HS-27A (cell line): Measurements from ENCODE around the gene PLA2G15.

Source experiments
- DNase-seq: peaks from one replicate; pipeline ENCODE4 v3.0.0-alpha.2; 2012; ENCODE audit warnings: low read depth, missing footprints

PLA2G15 gene

DNA sequence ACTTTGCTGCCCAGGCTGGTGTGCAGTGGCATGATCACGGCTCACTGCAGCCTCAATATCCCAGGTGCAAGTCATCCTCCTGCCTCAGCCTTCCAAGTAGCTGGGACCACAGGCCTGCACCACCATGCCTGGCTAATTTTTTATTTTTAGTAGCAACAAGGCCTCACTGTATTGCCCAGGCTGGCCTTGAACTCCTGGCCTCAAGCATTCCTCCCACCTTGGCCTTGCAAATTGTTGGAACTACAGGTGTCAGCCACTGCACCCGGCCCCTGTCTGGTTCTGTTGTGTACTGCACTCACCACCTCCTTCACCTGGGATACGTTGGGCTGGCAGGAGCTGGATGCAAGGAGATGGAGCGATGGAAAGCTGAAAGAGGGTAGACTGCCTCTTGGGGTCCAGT is 8.5 kb downstream of the PLA2G15 start:
- DNase-seq: no peak

DNA sequence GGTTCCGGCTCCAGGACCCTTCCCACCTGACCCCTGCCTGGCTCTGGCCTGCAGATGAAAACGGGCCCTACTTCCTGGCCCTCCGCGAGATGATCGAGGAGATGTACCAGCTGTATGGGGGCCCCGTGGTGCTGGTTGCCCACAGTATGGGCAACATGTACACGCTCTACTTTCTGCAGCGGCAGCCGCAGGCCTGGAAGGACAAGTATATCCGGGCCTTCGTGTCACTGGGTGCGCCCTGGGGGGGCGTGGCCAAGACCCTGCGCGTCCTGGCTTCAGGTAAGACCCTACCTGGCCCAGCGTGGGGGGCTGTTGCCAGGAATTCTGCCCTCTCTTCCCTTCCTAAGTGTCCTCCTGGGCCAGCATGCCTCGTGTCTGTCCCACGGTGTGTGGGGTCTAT is 10.5 kb downstream of the PLA2G15 start:
- no peak for DNase-seq

DNA sequence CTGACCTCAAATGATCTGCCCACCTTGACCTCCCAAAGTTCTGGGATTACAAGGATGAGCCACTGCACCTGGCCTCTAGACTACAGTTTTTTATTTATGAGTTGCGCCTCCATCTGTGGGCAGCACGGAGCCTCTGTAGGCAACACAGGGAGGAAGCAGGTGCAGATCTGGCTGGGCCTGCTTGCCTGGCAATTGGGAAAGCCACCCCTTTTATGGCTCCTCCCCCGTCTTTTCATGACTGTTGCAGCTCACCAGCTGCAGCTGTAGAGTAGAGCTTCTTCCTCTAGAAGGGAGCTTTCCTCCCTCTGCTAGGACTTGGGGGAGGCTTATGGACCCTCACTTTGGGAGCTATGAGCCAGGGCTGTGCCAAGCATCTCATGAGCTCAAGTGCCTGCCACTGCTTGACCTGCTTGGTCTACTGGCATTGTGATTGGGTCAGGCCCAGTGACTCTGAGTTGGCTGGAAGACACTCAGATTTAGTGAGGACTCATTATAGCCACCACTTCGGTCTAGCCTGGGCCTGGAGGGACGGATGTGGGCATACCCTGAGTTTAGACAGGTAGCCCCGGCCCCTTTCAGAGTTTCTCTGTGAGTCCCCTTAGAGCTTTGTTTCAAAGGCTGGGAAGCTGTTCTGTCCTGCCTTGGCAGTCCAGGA is 12.2 kb downstream of the PLA2G15 start:
- no peak for DNase-seq

DNA sequence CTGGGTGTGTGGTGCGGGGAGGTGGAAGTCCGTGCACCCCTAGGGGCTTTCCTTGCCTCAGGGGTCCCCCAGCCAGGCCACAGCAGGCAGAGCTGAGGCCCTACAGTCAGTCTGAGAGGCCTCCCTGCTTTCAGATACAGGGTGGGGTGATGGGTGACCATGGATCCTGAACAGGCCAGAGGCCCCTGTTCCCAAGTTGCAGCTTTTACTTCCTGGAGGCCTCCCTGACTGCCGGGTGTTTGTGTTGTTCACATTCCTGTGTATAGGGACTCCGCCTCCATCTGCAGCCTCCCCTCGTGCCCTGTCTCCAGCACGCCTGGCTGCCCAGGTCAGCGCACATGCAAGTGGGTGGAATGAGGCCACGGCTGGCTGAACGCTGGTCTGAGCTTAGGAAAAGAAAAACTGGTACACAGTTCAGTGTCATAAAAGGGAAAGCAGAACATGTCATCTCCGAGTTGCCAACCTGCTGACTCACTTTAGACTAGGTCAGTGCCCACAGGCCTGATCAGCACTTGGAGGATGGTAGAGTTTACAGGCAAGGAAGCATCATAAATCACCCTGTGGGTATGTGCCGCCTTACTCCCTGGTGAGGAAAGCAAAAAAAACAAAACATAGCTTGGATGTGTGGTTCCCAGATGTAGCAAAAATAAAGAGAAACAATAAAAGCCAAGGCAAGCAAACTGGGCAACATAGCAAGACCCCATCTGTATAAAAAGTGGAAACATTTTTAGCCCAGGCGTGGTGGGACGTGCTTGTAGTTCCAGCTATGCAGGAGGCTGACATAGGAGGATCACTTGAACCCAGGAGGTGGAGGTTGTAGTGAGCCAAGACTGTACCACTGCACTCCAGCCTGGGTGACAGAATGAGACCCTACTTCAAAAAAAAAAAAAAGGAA is 13.0 kb downstream of the PLA2G15 start:
- DNase-seq: no peak

DNA sequence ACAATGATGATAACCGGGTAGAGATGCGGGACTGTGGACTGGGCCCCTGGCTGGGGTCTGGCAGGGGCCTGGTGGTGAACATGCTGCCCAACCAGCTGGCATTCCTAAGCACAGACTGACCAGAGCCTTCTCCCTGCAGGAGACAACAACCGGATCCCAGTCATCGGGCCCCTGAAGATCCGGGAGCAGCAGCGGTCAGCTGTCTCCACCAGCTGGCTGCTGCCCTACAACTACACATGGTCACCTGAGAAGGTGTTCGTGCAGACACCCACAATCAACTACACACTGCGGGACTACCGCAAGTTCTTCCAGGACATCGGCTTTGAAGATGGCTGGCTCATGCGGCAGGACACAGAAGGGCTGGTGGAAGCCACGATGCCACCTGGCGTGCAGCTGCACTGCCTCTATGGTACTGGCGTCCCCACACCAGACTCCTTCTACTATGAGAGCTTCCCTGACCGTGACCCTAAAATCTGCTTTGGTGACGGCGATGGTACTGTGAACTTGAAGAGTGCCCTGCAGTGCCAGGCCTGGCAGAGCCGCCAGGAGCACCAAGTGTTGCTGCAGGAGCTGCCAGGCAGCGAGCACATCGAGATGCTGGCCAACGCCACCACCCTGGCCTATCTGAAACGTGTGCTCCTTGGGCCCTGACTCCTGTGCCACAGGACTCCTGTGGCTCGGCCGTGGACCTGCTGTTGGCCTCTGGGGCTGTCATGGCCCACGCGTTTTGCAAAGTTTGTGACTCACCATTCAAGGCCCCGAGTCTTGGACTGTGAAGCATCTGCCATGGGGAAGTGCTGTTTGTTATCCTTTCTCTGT is 14.0 kb downstream of the PLA2G15 start:
- DNase-seq: no peak

DNA sequence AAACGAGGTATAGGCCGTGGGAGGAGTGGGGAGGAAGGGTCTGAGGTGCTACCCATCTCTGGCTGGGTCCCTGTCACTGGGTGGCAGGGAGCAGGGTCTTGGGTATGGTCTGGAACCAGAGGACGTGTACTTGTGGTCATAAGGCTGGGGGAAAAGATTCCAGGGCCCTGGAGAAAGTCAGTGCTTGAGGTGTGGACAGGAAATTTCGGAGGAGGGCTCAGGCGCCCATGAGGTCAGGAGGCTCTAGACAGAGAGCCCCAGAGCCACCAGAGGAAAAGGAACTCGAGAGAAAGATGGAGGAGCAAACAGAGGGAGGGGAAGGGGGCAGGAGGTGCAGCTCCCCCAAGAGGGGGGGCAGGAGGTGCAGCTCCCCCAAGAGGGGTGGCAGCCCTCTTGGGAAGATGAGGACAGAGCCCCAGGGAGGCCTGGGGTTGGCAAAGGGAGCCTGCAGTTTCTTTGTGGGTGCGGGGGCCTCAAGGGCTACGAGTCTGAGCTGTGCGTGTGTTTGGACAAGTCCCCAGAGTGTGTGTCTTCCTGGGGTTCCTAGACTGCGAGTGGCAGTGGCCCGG is 18.5 kb downstream of the PLA2G15 start:
- no peak for DNase-seq

DNA sequence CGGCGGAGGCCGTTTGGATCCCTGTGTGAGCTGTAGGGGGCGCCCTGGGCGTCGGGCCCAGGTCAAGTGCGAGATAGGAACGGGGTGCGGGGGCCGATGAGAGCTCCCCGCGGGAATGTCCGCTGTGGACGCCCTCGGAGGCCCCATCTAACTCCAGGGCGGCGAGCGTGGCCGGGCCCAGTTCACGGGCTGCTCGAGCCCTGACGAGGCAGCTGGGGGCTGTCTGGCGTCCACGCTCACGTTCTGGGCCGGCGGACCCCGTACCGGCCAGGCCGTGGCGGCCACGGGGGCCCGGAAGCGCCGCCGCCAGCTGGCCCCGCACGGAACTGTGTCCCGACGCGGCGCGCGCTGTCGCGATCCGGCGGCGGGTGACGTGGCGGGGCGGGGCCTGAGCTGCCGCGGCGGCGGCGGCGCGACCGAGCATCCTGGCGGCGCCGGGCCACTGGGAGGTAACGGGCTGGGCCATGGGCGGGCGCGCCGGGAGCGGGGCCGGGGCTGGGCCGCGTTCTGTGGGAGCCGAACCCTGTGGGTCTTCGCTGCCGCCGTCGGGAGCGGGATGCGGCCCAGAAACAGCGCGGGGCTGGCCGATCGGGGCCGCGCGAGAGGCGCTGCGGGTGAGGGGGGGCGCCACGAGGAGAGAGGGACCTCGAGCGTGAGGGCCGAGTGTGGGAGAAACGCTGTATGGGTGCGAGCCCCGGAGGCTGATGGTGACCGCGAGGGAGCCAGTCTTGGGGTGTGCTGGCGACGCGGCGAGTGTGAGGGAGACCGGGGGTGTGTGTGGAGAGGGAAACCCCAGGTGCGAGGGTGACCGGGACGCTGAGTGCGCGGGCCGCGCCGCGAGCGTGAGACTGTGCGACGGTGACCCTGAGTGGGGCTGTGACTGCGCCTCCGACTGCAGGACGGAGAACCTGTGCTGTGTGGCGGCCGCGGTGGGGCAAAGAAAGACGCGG is 19.2 kb downstream of the PLA2G15 start, which contains the start of gene SLC7A6:
SLC7A6 (plus strand) TSS at position 399 of the 950 bp plus-strand sequence. CDS start 10,201 bp downstream, outside the sequence.
- peak; percentile 68 for DNase-seq

DNA sequence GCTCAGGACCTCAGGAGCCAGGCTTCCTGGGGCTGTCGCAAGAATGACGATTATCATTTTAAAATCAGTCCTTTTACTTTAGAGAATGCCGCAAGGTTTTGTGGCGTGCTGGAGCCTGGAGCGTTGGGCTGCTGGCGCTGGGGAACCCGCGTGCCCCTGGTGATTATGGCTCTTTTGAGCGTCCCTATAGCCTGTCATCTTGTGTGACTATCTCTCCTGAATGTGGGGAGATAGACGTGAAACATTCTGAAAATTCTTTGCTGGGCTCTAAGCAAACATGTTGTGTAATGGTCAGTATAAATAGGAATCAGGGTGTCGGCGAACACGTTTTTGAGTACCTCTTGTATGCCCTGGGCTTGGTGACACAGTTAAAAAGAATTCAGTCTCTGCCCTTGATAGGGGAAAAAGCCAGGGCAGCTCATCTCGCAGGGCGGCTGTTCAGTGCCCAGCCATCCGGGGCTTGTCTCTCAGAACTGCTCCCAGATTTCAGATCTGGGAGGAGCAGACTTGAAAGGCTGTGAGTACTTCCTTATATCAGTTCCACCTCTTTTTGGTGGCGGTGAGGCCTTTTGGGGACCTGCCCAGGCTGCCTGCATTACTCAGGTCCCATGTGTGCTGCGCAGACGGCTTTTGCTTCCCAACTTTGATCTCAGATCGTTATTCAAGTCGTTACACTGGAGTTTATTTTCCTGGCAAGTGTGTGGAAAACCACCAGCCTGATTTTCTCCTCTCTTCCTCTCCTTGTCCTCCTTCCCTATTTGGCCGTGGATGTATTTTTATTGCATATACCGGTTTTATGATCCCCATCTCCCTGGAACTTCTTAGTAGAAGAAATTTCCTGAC is 20.1 kb downstream of the PLA2G15 start:
- peak; percentile 90 for DNase-seq

DNA sequence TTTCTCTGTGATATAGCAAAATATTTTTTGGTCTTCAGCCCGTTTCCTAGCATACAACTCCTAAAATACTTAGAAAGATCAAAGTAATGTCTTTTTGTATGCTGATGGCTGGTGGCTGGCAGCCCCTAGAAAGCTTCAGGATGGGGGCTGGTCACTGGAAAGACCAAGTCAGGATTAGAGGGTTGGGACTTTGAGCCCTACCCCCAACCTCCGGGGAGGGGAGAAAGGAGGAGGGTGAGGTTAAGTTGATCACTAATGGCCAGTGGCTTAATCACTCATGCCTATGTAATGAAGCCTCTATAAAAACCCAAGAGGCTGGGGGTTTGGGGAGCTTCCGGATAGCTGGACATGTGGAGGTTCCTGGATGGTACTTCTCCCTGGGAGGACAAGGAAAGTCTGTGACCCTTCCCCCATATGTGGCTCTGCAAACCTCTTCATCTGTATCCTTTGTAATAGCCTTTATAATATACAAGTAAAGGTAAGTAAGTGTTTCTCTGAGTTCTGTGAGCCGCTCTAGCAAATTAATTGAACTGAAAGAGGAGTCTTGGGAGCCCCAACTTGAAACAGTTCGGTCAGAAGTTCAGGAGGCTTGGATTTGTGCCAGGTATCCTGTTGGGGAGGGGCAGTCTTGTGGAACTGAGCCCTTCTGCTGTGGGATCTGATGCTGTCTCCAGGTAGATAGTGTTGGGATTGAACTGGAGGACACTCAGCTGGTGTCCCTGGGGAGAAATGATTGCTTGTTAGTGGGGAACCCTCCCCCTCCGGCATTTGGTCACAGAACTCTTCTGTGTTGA is 22.6 kb downstream of the PLA2G15 start:
- no peak for DNase-seq

DNA sequence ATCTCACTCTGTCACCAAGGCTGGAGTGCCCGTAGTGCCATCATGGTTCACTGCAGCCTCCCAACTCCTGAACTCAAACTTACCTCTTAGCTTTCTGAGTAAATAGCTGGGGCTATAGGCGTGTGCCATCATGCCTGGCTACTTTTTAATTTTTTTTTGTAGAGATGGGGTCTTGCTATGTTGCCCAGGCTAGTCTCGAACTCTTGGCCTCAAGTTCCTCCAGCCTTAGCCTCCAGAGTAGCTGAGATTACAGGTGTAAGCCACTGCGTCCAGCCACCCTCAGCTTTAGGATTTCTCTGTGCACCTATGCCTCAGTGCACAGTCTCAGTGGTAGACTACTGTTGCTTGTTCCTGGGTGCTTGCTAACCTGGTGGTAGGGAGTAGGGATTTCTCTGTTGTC is 24.6 kb downstream of the PLA2G15 start:
- no peak for DNase-seq

DNA sequence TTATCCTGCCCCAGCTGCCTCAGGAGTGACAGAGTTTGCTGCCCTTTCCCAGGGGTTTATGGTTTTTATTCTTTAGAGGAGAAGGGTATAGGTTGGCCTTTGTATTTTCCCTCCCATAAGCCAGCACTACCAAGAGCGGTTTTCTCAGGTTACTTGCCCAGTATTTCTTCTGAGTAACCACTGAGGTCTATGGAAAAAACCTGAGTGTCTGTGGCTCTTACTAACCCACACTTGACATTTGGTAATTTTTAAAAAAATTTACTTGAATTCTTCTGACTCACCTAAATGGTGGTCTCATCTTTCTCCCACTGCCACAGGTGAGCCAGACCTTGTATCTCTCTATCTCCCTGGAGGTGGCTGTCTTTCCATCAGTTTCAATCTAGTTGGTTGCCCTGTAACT is 25.2 kb downstream of the PLA2G15 start:
- DNase-seq: no peak

DNA sequence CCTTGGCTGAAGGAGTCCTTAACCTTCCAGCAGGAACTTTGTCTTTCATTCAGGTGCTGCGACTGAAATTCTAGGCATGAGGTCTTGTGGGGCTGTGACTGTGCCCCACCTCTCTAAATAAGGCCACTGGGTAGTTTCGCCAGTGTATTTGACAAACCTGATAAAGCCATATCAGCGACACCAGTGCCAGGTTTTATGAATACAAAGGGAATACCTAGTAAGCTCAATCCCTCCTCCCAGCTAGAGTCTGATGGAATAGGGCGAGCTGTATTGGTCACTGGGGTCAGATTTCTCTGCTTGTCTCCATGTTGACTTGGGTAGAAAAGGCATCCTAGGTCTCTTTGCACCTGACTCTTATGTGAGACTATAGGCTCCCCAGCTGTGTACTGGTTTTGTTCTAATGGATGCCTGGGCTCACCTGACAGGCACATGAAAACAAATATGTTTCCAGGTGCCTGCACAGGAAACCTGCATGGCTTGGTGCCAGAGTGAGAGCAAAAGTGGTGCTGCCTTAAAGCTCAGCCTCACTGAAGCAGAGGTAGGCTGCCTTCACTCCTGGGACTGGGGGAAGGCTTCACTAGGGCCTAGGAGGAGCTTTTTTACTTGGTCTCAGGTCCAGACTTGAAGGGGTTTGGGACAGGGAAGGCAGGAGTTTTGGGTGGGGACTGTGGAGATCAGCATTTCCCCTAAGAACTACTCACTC is 27.5 kb downstream of the PLA2G15 start:
- DNase-seq: no peak

DNA sequence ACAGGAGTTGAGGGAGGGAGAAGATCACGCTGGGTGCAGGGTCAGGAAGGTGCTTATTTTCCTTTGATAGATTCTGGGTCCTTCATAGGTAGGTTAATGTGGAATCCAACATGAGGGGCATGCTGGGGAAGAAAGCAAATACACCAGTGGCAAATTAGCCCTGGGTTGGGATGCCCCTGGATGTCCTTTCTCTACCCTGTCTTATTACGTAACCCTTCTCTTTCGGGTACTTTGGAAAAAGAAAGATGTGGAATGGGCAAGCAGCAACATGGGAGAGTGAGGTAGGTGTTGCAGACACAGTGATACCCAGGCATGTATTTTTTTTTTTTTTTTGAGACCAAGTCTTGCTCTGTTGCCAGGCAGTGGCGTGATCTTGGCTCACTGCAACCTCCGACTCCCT is 28.3 kb downstream of the PLA2G15 start:
- no peak for DNase-seq

DNA sequence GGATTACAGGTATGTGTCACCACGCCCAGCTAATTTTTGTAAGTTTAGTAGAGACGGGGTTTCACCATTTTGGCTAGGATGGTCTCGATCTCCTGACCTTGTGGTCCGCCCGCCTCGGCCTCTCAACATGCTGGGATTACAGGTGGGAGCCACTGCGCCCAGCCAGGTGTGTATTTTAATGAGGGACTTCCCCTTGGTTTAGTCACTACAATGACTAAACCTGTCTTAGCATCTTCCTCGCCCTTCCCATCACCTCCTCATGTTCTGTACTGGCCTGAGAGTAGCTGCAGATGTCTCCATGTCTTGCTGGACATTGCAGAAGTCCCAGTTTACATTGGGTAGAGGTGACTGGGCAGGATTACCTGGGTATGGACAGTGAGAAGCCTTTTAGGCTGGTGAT is 28.7 kb downstream of the PLA2G15 start:
- no peak for DNase-seq

DNA sequence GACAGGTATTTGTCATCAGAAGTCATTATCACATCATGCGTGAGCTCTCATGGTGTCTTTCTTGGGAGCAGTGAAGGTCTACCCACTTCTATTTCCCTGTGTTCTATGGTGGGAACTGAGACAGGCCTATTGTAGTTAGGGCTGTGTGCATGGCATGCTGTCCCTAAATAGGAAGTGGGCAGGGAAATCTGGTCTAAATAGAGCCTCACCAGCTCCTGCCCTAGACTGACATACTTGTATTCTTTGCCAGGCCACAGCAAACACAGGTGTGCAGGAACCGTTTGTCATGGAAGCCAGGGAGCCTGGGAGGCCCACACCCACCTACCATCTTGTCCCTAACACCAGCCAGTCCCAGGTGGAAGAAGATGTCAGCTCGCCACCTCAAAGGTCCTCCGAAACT is 29.3 kb downstream of the PLA2G15 start:
- DNase-seq: no peak

DNA sequence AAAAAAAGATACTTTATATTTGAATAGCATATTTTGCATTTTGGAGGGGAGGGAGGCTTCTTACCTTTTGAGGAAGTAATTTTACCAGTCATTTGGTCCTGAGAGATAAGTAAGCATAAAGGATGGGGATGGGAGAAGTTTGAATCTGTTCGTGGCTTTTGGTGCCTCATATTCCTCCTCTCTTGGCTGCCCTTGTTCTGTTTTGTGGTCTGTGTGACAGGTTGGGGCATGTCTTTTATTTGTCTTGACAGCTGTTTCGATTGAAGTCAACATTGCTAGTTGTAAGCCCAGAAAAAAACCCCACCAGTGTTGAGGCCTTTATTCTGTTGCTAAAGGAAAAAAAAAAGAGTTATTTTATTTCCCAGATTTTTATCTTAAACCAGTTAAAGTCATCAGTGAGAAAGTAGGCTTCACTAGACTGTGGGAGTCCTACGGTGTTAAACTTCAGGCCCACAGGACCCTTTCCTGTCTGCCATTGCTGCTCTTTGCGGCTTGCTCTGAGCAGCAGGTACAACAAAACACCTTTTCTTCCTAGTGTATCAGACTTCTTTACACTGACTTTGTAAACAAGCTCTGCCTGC is 30.5 kb downstream of the PLA2G15 start:
- DNase-seq: no peak

DNA sequence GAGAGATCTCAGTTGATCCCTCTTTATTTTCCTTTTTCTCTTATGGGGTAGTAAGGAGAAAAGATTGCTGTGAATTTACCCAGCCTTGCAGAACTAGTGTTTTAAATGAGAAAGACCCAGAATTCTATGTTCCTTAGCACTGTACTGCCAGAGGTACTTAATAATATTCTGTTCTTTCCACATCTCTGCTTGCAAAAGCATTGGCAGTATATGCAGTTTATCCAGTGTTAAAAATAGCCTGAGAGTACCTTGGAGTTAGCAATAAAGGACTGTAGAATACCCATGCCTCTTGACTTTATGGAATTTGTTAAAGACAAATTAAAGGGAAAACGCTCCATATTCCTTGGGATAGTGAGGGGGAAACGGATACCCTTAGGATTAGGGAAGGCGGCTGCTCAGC is 31.1 kb downstream of the PLA2G15 start:
- no peak for DNase-seq
